ENCODE results near the gene RGS5.

RGS5 gene

DNA sequence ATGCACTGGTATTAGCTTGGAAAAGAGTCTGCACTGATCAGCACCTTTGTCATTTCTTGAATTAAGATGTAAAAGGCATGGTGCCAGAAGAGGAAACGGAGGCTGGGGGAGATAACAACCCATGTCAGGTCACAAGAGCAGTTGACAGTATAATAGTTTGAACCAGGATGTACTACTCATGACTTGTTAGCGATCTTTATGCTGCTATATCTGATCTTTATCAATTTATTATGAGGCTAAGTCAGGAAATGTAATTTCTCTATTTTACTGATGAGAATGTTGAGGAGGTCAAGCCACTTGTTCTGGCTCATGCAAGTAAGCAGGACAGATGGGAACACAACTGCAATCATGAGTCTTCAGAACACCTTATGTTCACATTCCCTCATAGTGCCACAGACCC lies 41.4 kb downstream of the RGS5 start:
- no peaks in the 10 kb centered on the region for H3F3A ChIP-seq (ENCODE audit: insufficient read depth)
- no peak overlapping the region for H3K4me2 ChIP-seq (ENCODE audit: low read depth, low read length, poor library complexity, severe bottlenecking)
- H3K9ac ChIP-seq (ENCODE audit: low read length), result no peak overlapping the region
- no peak overlapping the region for H3K4me3 ChIP-seq (ENCODE audit: insufficient read depth, low read length, poor library complexity, severe bottlenecking)
- no peaks in the 10 kb centered on the region for H3K9me2 ChIP-seq (replicated peaks; ENCODE audit: insufficient read depth, low read length)
- no peaks in the 10 kb centered on the region for H3K36me3 ChIP-seq (ENCODE audit: low read length)
- TF ChIP-seq, protein P1, sequence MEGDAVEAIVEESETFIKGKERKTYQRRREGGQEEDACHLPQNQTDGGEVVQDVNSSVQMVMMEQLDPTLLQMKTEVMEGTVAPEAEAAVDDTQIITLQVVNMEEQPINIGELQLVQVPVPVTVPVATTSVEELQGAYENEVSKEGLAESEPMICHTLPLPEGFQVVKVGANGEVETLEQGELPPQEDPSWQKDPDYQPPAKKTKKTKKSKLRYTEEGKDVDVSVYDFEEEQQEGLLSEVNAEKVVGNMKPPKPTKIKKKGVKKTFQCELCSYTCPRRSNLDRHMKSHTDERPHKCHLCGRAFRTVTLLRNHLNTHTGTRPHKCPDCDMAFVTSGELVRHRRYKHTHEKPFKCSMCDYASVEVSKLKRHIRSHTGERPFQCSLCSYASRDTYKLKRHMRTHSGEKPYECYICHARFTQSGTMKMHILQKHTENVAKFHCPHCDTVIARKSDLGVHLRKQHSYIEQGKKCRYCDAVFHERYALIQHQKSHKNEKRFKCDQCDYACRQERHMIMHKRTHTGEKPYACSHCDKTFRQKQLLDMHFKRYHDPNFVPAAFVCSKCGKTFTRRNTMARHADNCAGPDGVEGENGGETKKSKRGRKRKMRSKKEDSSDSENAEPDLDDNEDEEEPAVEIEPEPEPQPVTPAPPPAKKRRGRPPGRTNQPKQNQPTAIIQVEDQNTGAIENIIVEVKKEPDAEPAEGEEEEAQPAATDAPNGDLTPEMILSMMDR (IDR thresholded peaks at IDR 0.05; ENCODE audit: insufficient read depth, low read length, poor library complexity, severe bottlenecking), result no peak
- no peak for TF ChIP-seq EZH2phosphoT487 (conservative IDR thresholded peaks at IDR 0.05; ENCODE audit: low read length)
- H4K20me1 ChIP-seq (ENCODE audit: low read depth, low read length), result no peaks in the 10 kb centered on the region
- no peak overlapping the region for H3K27ac ChIP-seq (ENCODE audit: low read depth, low read length)
- no peaks in the 10 kb centered on the region for H3K27me3 ChIP-seq (ENCODE audit: low read length)
- H2AFZ ChIP-seq (ENCODE audit: low read depth, low read length, severe bottlenecking), result no peak overlapping the region
- H3K9me3 ChIP-seq (ENCODE audit: insufficient read depth, low read length), result no peaks in the 10 kb centered on the region
- no peaks in the 10 kb centered on the region for H3K79me2 ChIP-seq (ENCODE audit: insufficient read depth, low read length)

DNA sequence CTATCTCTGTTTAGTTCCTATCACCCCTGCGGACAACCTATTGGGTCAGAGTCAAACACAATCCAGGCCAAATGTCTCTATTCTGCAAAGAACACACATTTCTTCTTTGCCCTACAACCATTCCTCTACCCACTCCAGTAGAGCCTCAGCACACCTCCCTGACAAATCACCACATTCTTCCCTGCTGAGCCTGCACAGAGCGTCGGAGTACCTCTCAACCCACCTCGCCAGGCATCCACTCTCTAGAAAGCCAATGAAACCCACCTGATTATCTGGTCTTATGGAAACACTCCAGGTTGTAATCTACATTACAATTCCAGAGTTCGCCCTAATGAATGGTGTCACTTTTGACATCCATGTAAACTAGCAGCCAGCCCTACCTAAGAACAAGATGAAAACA lies 47.1 kb downstream of the RGS5 start:
- no peaks in the 10 kb centered on the region for H3K79me2 ChIP-seq (ENCODE audit: insufficient read depth, low read length)
- H3K4me3 ChIP-seq (ENCODE audit: insufficient read depth, low read length, poor library complexity, severe bottlenecking), result no peak overlapping the region
- H3K4me2 ChIP-seq (ENCODE audit: low read depth, low read length, poor library complexity, severe bottlenecking), result no peak overlapping the region
- H3F3A ChIP-seq (ENCODE audit: insufficient read depth), result no peaks in the 10 kb centered on the region
- H3K9ac ChIP-seq (ENCODE audit: low read length), result no peak overlapping the region
- no peak for TF ChIP-seq EZH2phosphoT487 (conservative IDR thresholded peaks at IDR 0.05; ENCODE audit: low read length)
- TF ChIP-seq, protein P1 (IDR thresholded peaks at IDR 0.05; ENCODE audit: insufficient read depth, low read length, poor library complexity, severe bottlenecking), result no peak
- H2AFZ ChIP-seq (ENCODE audit: low read depth, low read length, severe bottlenecking), result no peak overlapping the region
- no peaks in the 10 kb centered on the region for H3K36me3 ChIP-seq (ENCODE audit: low read length)
- H3K9me3 ChIP-seq (ENCODE audit: insufficient read depth, low read length), result no peaks in the 10 kb centered on the region
- no peaks in the 10 kb centered on the region for H3K9me2 ChIP-seq (replicated peaks; ENCODE audit: insufficient read depth, low read length)
- no peak overlapping the region for H3K27ac ChIP-seq (ENCODE audit: low read depth, low read length)
- no peaks in the 10 kb centered on the region for H4K20me1 ChIP-seq (ENCODE audit: low read depth, low read length)
- H3K27me3 ChIP-seq (ENCODE audit: low read length), result no peaks in the 10 kb centered on the region

DNA sequence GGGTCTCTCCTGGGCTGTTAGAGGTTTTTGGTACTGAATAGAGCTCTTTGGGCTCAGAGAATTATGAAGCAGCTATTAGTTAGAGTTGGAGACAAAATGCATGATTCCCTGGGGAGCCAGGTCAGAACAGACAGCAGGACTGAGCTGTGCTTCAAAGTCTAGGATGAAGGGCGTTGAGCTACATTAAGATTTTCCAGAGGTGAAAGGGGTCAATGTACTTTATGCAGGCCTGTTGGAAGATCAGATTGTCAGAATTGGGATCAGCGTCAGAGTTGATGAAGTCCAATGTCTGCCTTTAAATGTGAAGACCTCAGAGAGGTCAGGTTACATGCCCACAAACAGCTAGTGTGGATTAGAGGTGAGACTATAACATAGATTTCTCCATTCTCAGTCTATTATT lies 53.8 kb downstream of the RGS5 start:
- no peak overlapping the region for H3K4me3 ChIP-seq (ENCODE audit: insufficient read depth, low read length, poor library complexity, severe bottlenecking)
- no peaks in the 10 kb centered on the region for H3K79me2 ChIP-seq (ENCODE audit: insufficient read depth, low read length)
- no peak overlapping the region for H3K4me2 ChIP-seq (ENCODE audit: low read depth, low read length, poor library complexity, severe bottlenecking)
- H3K9me3 ChIP-seq (ENCODE audit: insufficient read depth, low read length), result no peaks in the 10 kb centered on the region
- H4K20me1 ChIP-seq (ENCODE audit: low read depth, low read length), result no peaks in the 10 kb centered on the region
- no peaks in the 10 kb centered on the region for H3K27me3 ChIP-seq (ENCODE audit: low read length)
- no peaks in the 10 kb centered on the region for H3F3A ChIP-seq (ENCODE audit: insufficient read depth)
- TF ChIP-seq EZH2phosphoT487 (conservative IDR thresholded peaks at IDR 0.05; ENCODE audit: low read length), result no peak
- TF ChIP-seq, protein P1 (IDR thresholded peaks at IDR 0.05; ENCODE audit: insufficient read depth, low read length, poor library complexity, severe bottlenecking), result no peak
- no peak overlapping the region for H2AFZ ChIP-seq (ENCODE audit: low read depth, low read length, severe bottlenecking)
- H3K9ac ChIP-seq (ENCODE audit: low read length), result no peak overlapping the region
- H3K36me3 ChIP-seq (ENCODE audit: low read length), result no peaks in the 10 kb centered on the region
- no peaks in the 10 kb centered on the region for H3K9me2 ChIP-seq (replicated peaks; ENCODE audit: insufficient read depth, low read length)
- no peak overlapping the region for H3K27ac ChIP-seq (ENCODE audit: low read depth, low read length)

Data from SU-DHL-6 (cell line).